Esophagus muscularis mucosa (tissue), 4 donors: Measurements from ENCODE around the gene ZMYM2.

ENCODE experiments used
- CTCF ChIP-seq, 3 experiments: fragments of 200-600 bp in 2 of 3; fragments of 450-650 bp in 1 of 3; sonication (generic) in 2 of 3; IDR thresholded peaks; one replicate each; pipeline ENCODE4 v1.5.1; 2017 to 2019; ENCODE audit warnings: antibody characterized with exemption in 3 of 3, mild to moderate bottlenecking in 2 of 3, moderate library complexity in 1 of 3
- EP300 ChIP-seq: sonication (generic); formaldehyde crosslinking; IDR thresholded peaks from one replicate; pipeline ENCODE4 v1.6.1; 2017; ENCODE audit warnings: antibody characterized with exemption
- POLR2AphosphoS5 ChIP-seq, 2 donors: sonication (generic); formaldehyde crosslinking; IDR thresholded peaks; one replicate each; pipeline ENCODE4 v1.6.1; 2017; ENCODE audit warnings: antibody characterized with exemption in 2 of 2

GRCh38 chr13:20127262-20127561 is 168.7 kb downstream of the ZMYM2 start:
- no peak for TF ChIP-seq CTCF (IDR thresholded peaks at IDR 0.05)
- no peak for TF ChIP-seq POLR2AphosphoS5 (IDR thresholded peaks at IDR 0.05)
- TF ChIP-seq EP300: no peak
